Coronary artery (tissue), 2 donors: Measurements from ENCODE around the gene MX2.

Source experiments
- DNase-seq: peaks from one replicate; pipeline ENCODE4 v3.0.0-alpha.2; 2017; ENCODE audit warnings: low spot score
- H3K27ac ChIP-seq, 2 donors: fragments of 200-600 bp; sonication (generic); one replicate each; pipeline ENCODE4 v1.5.1; 2016 to 2019
- H3K4me3 ChIP-seq: fragments of 200-600 bp; sonication (generic); 2 replicates; pipeline ENCODE4 v1.5.1; 2016; ENCODE audit warnings: mild to moderate bottlenecking, moderate library complexity
- TF ChIP-seq, protein P1 (sequence below): fragments of 200-600 bp; sonication (generic); IDR thresholded peaks from one replicate; pipeline ENCODE4 v1.5.1; 2019; ENCODE audit warnings: antibody characterized with exemption

Gene MX2

DNA sequence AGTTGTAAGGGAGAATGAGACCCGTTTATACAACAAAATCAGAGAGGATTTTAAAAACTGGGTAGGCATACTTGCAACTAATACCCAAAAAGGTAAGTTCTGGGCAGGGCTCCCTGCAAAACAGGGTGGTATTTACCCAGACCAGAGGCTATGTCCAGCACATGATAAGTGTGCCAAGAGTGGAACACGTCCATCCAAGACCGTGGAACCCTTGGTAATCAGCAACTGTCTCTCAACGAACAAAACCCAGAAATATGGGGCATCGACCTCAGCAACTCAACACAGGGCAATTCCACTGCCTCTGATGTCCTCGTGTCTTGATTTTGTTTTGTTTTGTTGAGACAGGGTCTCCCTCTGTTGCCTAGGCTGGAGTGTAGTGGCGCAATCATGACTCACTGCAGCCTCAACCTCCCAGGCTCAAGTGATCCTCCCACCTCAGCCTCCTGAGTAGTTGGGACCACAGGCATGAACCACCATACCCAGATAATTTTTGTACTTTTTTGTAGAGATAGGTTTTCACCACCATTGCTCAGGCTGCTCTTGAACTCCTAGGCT lies 37.5 kb downstream of the MX2 start:
- DNase-seq = peak; percentile 35
- no peak overlapping the region for H3K27ac ChIP-seq

DNA sequence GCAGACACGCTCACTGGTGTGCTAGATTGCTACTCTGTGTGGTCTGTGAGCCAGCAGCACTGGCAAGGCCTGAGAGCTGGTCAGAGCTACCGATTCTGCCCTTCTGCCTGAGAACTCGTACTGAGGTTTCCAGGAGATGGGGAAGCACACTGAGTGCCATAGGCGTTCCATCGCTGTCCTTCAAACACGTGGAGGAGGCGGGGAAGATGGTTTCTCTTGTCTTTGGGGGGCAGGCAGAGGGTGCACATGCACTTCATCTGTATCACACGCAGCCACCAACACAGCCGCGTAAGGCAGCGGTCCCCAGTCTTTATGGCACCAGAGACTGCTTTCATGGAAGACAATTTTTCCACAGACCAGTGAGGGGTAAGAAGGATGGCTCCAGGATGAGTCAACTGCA lies 40.4 kb downstream of the MX2 start:
- no peak overlapping the region for H3K27ac ChIP-seq
- TF ChIP-seq, protein P1, sequence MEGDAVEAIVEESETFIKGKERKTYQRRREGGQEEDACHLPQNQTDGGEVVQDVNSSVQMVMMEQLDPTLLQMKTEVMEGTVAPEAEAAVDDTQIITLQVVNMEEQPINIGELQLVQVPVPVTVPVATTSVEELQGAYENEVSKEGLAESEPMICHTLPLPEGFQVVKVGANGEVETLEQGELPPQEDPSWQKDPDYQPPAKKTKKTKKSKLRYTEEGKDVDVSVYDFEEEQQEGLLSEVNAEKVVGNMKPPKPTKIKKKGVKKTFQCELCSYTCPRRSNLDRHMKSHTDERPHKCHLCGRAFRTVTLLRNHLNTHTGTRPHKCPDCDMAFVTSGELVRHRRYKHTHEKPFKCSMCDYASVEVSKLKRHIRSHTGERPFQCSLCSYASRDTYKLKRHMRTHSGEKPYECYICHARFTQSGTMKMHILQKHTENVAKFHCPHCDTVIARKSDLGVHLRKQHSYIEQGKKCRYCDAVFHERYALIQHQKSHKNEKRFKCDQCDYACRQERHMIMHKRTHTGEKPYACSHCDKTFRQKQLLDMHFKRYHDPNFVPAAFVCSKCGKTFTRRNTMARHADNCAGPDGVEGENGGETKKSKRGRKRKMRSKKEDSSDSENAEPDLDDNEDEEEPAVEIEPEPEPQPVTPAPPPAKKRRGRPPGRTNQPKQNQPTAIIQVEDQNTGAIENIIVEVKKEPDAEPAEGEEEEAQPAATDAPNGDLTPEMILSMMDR = no peak
- no peak overlapping the region for H3K4me3 ChIP-seq
- peak; percentile 29 for DNase-seq

More for the DNA sequence above, 37.5 kb downstream of the MX2 start:
- H3K4me3 ChIP-seq = no peak overlapping the region
- TF ChIP-seq, protein P1 = no peak

DNA sequence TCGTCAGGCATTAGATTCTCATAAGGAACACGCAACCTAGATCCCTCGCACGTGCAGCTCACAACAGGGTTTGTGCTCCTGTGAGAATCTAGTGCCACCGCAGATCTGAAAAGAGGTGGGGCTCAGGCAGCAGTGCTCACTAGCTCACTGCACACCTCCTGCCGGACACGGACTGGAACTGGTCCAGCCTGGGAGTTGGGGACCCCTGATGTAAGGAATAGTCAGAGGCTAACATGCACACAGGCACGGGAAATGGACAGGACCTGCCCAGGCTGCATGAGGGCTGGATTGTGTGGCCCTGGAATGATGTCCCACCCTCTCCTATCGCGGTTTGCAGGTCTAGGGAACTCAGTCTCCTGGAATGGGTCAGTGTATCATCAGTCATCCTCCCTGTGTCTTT lies 41.0 kb downstream of the MX2 start:
- DNase-seq = peak; percentile 56
- TF ChIP-seq, protein P1 = no peak
- no peak overlapping the region for H3K27ac ChIP-seq
- H3K4me3 ChIP-seq = no peak overlapping the region

DNA sequence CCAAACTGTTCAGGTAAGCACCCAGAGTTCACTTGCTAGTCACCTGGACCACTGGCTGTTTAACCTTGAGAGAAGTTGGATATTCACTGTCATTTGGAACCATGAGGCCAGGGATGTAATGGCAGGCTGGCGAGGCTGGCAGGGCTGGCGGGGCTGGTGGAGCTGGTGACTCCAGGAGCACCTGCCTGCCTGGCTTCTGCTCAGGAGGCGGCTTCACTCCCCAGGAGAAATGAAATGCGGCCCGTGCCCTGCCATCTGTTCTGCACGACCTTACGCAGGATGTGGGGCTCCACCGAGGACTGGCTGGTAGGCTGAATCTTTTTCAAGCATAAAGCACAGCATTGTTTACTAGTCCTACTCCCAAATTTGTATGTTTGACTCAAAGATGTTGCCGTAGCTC lies 41.5 kb downstream of the MX2 start:
- H3K4me3 ChIP-seq = no peak overlapping the region
- DNase-seq = peak; percentile 69
- TF ChIP-seq, protein P1 = no peak
- H3K27ac ChIP-seq = no peak overlapping the region

DNA sequence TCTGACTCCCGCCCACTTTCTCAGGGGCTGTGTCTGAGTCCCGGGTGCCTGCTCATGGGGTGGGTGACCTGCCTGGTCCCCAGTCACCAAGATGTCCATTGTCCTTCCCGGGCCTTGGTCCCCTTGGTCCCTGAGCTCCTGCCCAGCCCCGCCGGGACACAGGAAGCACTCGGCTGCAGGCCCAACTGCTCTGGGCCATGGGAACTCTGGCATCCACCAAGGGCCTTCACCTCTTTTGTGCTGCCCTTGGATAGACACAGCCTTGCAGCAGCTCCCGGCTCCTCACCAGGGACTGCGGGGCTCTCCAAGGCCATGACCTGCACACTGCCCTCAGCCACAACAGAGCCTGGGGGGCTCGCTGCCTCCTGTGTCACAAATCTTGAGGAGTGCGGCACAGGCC lies 42.1 kb downstream of the MX2 start:
- peak; percentile 36 for DNase-seq
- Histone ChIP-seq H3K4me3 (no peak overlapping the region), H3K27ac (no peak overlapping the region)
- TF ChIP-seq, protein P1 = no peak

DNA sequence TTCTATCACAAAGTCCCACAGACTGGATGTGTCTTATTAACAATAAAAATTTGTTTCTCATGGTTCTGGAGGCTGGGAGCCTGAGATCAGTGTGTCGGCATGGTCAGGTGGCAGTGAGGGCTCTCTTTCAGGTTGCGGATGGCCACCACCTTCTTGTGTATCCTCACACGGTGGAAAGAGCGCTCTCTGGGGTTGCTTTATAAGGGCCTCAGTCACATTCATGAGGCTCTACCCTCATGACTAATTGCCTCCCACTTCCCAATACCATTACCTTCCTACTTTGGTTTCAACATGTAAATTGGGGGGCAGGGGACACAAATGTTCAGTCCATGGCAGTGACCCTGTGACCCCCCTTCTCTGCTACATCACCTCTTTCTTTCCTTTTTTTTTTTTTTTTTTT lies 43.5 kb downstream of the MX2 start:
- H3K27ac ChIP-seq = no peak overlapping the region
- no peak overlapping the region for H3K4me3 ChIP-seq
- TF ChIP-seq, protein P1 = no peak
- peak; percentile 33 for DNase-seq

DNA sequence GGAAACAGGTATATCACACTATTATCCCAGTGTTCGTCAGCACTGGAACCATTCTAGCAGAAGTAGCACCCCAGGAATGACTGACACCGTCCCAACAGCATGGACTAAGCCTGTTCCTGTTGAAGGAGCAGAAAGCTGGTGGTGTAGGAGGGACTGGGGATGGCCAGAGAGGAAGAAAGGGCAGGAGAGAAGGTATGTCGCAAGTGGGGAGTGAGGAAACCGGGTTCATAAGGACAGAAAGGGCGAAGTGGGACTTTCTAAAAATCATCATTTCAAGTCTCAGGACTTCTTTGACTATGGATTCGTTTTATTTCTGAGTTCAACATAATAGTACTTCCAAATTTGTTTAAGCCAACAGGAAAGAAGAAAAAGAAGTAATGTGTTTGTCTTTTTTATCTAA lies 44.5 kb downstream of the MX2 start:
- Histone ChIP-seq H3K27ac (no peak overlapping the region), H3K4me3 (no peak overlapping the region)
- peak; percentile 16 for DNase-seq
- TF ChIP-seq, protein P1 = no peak
